Activated naive CD8-positive, alpha-beta T cell treated with anti-CD3 and anti-CD28 coated beads, Interleukin-2, amount 50 U/mL, for 16 hours (primary cell): ENCODE data around the gene GPR32.
A peak's percentile ranks its signal among the peaks of the same experiment; 100 is the strongest.
"Not testable (repeated sequence)": the region's sequence is repeated elsewhere in the genome, so short reads cannot be mapped to it uniquely, and the experiment has no call there.

Experiments used
- DNase-seq: peaks from one replicate; pipeline ENCODE4 v3.0.0-alpha.2; 2020; ENCODE audit warnings: low read depth, low spot score

The GPR32 gene

GRCh38 chr19:50770164-50770563 lies at the start of gene GPR32:
Gene GPR32 (plus strand): TSS chr19:50770464. CDS start chr19:50770601, 137 bp downstream.
- not testable (repeated sequence) for DNase-seq

DNA sequence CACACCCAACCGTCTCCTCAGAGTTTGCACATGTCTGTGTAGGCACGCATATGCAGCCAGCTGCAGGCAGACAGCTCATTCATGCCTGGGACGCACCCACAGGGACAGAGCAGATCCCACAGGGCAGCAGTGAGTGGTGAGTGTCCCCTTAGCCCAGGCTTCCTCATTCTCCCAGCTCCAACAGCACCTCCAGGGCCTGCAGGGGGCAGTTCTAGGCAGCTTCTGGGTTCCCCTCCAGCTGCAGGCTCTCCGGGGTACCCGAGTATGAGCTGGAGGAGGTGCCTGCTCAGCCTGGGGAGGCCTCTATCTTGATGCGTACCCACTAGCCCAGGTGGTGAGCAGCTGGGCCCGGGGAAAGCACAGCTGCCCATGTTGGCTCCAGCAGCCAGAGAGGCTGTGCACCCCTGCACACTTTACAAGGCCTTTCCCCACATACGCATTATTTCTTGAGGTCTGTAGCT lies 49.3 kb upstream of the GPR32 start:
- no peak for DNase-seq

GRCh38 chr19:50721441-50722137 lies 48.7 kb upstream of the GPR32 start:
- no peak for DNase-seq

DNA sequence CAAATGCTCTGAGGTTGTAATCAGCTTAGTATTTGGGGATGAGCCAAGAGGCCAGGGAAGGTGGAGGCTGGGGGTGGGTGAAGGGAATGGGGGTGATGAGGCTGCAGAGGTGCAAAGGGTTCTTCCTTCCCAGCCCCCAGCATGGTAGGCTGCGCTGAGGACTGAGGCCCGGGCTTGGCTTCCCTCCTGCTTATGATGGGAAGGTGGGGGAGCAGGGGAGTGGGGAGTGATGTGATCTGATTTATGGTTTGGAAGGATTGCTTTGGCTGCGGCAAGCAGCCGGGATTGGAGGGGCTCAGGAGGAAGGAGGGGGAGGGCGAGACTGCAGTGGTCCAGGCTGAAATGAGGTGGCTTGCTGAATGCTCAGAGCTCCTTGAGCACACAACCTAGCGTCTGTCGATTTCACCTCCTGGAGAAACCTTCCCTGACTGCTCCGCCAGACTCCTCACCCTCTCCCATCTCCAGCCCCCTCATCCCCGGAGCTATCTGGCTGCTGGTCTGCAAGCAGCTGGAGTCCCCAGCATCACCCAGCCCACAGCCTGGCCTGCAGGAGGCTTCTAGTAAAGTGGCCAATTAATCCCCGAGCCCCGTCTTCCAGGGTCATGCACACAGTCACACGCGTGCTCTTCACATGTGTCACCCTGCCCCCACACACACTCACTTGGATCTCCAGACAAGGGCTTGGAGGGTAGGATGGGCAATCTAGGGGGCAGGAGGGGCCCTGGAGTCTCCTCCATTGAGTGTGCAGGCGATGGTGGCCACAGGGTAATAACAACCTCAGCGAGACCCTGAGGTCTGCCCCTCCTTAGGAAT lies 47.9 kb upstream of the GPR32 start:
- DNase-seq, result no peak

DNA sequence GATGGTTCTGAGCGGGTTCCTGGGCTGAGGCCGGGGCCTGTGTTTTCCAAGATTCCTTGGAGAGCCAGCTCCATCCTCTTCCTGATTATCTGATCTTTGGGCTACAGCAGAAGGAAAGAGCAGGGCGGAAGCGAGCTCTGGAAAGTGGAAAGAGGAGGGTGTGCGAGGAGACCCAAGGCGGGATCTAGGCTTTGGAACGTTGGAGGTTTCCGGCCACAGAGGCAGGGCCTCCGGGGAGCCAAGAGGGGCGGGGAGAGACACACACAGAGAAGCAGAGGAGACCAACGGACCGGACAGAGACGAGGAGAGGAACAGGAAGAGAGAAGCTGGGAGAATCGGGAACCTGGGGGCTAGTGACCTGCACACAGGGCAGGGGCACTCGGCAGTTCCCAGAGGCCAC lies 47.2 kb upstream of the GPR32 start, which contains the start of gene CLEC11A:
Gene CLEC11A, plus strand, starts transcription at position 296 of the 400 bp plus-strand sequence. CDS start 162 bp downstream, outside the sequence.
- DNase-seq, result no peak

DNA sequence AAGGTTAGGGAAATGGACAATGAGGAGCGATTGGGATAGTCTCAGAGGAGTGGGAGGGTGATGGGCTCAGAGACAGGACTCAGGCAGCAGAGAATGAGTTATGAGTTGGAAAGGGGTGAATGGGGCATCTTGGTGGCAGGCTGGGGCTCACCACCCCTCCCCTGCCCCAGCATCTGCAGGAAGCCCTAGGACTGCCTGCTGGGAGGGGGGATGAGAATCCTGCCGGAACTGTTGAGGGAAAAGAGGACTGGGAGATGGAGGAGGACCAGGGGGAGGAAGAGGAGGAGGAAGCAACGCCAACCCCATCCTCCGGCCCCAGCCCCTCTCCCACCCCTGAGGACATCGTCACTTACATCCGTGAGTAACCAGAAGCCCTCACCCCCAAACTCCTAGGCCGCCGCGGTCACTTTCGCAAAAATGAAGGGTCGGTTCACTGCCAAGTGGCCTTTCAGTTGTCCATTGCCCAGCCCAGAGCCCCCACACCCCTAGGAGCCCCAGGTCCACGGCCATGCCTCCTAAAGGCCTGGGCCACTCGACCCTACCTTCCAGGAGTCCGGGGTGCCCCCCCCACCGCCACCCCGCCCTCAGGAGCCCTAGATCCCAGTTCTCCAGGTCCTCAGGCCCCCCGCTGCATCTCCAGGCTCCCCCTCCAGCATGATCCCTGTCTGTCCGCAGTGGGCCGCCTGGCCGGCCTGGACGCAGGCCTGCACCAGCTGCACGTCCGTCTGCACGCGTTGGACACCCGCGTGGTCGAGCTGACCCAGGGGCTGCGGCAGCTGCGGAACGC lies 46.3 kb upstream of the GPR32 start:
- no peak for DNase-seq

DNA sequence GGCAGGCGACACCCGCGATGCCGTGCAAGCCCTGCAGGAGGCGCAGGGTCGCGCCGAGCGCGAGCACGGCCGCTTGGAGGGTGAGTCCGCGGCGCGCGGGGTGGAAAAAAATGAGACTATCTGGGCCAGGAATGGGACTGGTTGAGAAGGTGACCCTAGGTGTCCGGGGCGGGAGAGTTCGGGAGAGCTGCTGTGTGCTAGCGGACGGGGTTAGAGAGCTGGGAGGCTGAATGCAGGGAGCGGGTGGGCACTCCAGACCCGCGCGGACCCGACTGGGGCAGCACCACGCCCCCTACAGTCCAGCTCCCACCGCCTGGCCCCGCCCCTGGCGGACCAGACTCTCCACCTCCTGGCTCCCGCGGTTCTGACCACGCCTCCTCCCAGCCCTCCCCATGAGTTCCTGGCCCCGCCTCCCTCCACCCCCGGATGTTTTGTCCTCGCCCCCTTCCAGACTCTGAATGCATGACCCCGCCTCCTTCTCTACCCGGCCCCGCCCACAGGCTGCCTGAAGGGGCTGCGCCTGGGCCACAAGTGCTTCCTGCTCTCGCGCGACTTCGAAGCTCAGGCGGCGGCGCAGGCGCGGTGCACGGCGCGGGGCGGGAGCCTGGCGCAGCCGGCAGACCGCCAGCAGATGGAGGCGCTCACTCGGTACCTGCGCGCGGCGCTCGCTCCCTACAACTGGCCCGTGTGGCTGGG lies 45.6 kb upstream of the GPR32 start:
- DNase-seq, result peak; percentile 99

- DNase-seq, result peak; percentile 24
Measured at GRCh38 chr19:50725218-50725910, 44.9 kb upstream of the GPR32 start.

- no peak for DNase-seq
Measured at GRCh38 chr19:50725911-50726230, 44.4 kb upstream of the GPR32 start.

DNA sequence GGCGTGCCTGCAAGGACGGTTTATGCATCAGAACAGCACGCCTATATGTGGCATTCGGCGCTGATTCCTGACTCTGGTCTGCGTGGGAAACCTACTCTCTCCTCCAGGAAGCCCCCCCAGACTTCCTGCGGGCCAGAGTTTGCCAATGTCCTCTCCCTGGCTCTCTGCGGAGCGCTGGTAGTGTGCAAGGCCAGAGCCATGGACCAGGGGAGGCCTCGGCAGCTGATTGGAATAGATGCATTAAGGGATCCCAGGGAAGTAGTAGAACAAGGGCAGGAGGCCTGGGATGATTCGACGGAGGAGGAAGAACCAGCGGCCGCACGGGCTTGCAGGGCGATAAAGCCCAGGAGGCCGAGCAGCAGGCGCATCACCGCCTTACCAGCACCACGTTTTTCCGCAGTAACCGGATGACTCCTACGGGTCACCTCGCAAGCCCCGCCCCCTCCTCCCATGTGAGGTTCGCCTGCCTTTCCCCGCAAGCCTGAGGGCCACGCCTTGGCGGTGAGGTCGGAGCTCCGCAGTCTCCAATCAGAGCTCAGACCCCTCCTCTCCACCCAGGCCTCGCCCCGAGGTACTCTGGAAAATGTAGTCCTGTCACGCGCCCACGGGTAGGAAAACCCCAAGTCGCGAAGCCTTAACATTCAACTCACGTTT lies 42.1 kb upstream of the GPR32 start:
- DNase-seq, result peak; percentile 94

- DNase-seq, result no peak
Measured at GRCh38 chr19:50729894-50730293, 40.4 kb upstream of the GPR32 start.

GRCh38 chr19:50735869-50736268 lies 34.4 kb upstream of the GPR32 start:
- no peak for DNase-seq

DNA sequence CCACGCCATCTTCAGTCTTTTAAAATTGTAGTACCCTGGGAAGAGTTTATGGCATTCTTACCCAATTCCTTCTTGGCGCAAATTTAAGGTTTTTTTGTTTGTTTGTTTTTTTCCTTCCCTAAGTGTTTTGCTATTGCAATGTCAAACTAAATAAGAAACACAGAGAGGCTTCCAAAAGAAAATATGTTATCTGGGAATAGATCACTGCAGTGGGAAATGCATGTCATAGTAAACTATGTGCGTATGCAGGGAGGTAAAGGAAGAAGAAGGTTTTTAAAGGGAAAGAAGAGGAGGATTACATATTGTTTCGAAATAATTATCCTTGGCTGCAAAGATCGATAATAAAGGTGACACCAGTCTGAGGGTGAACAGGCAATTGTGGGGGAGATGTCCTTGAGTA lies 33.9 kb upstream of the GPR32 start:
- no peak for DNase-seq

DNA sequence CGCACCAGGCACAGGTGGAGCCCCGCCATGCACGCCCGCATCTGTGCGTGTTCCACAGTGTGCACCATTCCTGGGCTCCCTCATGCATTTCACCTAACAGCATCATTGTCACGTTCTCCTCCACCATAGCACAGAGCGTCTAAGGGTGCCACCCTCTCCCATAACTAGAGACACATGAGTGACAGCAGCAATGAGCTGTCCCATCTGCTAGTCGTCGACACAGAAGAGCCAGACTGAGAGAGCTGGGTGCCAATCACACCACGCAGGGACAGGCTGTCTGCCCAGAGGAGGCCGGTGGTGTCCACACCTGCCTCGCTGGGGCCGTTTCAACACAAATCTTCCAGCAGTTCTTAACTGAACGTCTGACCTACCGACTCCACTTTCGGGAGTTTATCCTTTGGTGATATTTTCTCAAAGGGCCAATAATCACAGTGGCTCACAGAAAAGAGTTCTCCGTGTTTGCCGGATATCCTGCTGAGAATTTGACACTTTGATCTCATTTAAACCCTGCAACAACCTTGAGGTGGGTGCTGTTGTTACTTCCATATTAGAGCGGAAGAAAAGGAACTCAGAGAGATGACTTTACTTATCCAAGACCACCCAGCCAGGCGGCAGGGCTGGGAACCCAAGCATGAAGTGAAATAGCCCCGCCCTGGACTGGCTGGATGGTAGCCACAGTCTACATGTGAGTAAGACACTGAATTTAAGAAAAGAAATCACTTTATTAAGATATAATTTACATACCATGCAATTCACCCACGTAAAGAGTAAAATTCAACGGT lies 30.9 kb upstream of the GPR32 start:
- no peak for DNase-seq

GRCh38 chr19:50739914-50740426 lies 30.3 kb upstream of the GPR32 start:
- no peak for DNase-seq

DNA sequence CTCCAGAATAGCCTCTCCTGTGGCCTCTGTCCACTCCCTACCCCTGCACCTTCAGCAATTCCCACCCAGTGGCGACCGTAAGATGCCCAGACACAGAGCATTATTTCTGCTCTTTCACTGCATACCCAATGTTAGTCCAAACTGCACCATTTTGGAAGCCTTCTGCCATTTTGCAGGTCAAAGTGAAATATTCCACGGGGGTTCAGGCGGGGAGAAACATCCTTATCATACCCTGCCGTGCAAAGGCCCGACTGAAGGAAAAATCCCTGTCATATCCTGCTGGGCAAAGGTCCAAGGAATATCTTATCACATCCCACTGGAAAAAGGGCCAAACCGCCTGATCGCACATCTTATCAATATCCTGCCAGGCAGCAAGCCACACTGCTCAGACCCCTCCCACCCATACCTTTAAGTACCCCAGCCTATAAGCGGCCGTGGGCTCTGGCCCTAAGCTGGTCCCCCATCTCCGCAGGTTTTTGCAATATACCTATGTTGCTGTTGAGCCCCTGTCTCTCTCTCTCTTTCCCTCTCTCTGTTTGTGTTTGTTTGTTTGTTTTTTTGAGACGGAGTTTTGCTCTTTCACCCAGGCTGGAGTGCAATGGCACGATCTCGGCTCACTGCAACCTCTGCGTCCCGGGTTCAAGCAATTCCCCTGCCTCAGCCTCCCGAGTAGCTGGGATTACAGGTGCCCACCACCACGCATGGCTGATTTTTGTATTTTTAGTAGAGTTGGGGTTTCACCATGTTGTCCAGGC lies 28.9 kb upstream of the GPR32 start:
- DNase-seq, result no peak

DNA sequence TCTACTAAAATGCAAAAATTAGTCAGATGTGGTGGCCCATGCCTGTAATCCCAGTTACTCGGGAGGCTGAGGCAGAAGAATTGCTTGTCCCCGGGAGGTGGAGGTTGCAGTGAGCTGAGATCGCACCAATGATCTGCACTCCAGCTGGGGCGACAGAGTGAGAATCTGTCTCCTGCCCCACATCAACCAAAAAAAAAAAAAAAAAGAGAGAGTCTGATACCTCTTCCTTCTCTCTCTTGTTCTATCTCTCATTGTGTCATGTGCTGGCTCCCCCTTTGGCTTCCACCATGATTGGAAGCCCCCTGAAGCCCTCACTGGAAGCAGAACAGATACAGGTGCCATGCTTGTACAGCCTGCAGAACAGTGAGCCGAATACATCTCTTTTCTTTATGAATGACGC lies 26.7 kb upstream of the GPR32 start:
- DNase-seq, result no peak

GRCh38 chr19:50745221-50745620 lies 25.0 kb upstream of the GPR32 start:
- no peak for DNase-seq

DNA sequence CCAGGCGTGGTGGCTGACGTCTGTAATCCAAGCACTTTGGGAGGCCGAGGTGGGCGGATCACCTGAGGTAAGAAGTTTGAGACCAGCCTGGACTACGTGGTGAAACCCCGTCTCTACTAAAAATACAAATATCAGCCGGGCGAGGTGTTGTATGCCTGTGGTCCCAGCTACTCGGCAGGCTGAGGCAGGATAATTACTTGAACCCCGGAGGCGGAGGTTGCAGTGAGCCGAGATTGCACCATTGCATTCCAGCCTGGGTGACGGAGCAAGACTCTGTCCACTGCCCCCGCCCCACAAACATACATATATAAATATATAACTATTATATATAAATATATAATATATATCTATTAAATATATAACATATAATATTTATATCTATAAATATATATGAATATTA lies 23.1 kb upstream of the GPR32 start:
- not testable (repeated sequence) for DNase-seq
